LoVo (cell line): ENCODE measurements around the gene SLC7A11.

Source experiments
- DNase-seq: peaks from one replicate; pipeline ENCODE4 v3.0.0-alpha.2; 2016; ENCODE audit warnings: low spot score

SLC7A11 gene

DNA sequence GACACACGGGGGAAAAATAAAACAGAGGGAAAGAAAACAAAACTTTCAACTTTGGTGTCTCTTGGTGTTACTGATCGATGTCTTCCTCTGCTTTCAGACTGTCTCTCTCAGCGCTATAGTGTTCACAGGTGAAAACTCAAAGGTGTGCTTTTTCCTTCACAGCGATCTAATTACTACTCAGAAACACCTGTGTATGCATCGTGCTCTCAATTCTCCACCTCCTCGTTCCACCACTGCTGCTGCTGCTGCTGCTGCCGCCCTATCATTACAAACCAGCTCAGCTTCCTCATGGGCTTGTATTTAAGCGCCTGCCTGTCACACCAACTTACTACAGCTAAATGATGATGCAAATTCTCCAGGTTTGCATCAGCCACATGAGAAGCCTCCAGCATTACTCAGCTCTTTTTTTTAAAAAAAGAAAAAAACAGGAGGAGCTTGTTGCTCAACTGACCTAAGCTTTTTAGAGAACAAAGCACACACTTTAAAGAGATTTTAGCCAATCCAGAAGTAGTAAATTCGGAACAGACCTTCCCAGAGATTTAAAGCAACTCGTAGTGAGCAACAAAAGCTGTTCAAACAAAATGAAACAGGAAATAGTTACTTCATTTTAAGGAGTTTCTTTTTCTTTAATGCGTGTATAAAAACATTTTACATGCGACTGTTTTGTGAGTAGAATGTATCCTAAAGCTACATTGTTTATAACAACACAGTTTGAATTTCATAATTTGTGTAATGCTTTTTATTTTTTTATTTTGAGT lies at the start of gene SLC7A11:
Gene SLC7A11, minus strand, starts transcription at position 274 of the 758 bp plus-strand sequence. CDS start 280 bp downstream, outside the sequence.
- peak; percentile 93 for DNase-seq

DNA sequence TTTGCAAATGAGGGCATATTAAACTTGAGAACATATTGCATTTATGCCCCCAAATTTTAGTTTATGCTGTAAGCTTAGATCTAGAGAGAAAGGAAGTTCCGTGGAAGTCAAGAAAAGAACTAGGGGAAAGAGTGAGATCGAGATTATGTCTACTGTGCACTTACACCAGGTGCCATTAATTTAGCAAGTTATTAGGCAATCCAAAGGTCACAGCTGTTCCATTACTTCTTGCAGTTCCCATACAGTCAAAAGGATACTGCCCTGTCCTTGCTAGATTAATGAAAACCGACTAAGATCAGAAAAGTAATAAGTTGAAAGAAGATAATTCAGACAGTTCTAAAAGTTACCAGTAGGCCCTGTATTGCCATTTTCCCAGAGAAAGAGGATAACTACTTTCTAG lies 49.3 kb upstream of the SLC7A11 start:
- no peak for DNase-seq

DNA sequence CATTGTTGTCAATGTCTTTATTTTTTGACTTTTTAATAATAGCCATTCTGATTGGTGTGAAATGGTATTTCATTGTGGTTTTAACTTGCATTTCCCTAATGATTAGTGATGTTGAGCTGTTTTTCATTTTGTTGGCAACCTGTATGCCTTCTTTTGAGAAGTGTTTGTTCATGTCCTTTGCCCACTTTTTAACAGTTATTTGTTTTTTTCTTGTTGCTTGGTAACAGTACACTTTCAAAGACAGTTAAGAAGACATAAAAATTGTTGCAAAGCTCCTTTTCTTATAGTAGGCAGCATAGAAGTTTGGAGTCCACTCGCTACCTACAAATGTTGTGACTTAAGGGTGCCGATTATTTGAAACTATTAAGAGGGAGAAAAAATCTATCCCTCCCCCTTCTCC lies 48.7 kb upstream of the SLC7A11 start:
- DNase-seq: no peak

DNA sequence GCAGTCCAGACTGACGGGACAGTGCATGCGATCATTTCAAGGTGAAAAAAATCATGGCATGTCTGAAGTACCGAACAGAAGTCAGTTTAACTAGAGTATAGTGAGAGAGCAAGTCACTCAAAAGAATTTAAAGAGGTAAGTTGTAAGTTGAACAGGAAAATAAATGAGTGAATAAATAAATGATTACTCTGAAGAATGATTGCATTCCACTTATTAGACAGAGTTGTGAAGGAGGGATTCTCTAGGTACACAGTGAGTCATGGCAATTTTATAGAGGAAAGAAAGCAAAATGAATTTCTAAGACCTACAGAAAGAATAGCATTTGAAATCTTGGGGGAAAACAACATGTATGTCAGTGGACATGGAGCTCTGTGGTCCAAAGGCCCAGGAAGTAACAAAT lies 37.1 kb upstream of the SLC7A11 start:
- DNase-seq: no peak

DNA sequence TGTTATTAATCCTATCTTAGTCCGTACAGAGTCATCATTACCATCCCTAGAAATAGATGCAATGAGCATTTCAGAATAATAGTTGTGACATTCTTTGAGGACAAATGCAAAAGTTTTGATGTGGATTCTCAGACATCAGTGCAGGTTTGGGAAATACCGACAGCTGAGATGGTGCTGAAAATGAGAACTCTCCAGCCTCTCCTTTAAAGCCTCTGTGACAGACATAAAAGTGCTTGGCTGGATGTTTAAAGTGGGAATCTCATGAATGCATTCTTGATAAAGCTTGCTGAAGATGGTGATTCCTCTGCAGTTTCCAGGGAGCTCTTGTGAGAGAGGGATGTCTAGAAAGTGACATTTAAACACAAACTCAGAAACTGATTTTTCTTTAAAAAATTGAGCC lies 35.0 kb upstream of the SLC7A11 start:
- DNase-seq: no peak

DNA sequence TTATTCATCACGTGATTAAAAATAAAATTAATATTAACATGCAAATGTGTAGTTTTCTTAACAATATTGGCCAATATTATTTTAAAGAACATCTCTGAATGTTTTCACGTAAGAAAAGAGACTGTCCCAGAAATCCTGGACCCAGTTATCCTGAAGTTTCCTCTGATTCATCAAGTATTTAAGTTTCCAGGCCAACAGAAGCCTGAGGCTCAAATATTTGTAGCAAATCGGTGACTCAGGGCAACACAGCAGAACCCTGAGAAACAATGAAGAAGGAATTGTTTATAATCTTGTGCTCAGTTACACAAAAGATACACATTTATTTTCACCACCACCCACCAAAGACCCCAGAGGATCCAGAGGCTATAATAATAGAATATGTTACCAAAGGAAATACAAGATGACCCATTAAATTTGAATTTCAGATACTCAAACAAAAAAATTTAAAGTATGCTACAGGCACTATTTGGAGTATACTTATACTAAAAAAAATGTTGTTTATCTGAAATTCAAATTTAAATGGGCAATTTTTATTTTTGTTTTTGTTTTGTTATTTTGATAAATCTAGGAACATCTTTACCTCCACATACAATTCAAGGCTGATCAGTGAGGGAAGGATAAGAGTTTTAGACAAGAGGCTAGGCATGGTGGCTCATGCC lies 33.9 kb upstream of the SLC7A11 start:
- no peak for DNase-seq

DNA sequence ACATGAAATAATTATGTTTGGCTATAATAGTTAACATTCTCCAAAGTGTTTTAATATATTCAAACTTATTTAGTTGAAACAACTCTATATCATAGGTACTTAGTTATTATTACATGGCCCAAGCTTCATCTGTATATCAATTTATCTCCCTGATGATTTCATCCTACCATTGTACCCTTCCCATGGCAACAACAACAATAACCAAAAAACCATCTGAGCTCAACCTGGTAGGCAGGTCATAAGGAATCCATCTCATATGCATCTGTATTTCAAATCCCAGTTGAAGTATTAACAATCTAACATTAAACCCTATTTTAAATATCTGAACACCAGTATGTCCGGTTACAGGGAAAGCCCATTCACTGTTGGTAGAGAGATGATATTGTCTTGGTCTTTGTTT lies 33.1 kb upstream of the SLC7A11 start:
- no peak for DNase-seq

DNA sequence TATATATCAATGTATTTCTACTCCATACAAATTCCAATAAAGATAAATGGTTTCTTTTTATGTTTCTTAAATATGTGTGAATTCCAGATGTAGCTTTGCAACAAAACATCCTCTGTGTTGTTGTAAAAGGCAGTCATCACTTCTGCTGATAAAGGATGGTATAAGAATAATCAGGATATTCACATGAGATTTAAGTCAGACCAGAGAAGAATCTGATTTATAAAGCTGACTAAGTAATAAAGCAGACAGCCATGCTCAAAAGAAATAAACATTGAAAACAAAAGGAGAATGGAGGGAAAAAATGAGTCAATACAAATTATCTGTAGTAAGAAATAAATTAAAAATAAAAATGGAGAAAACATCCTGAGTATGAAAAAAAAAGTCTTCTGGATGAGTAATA lies 27.0 kb upstream of the SLC7A11 start:
- DNase-seq: no peak

DNA sequence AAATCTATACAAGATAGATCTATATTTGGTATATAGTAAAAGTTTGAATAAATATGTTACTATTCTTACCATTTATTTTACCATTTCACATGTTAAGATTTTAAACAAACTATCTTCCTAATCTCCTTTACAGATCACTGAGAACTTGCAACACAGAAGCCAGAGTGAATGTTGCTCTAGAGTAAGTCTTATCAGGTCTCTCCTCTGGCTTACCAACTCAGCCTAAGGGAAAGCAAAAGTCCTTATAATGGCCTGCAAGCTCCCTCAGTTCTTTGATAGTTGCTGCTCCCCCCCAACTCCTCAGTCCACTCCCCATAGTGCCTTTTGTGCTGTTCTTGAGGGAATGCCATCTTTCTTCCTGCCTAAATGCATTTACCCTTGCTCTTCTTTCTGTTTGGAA lies 25.7 kb upstream of the SLC7A11 start:
- no peak for DNase-seq

DNA sequence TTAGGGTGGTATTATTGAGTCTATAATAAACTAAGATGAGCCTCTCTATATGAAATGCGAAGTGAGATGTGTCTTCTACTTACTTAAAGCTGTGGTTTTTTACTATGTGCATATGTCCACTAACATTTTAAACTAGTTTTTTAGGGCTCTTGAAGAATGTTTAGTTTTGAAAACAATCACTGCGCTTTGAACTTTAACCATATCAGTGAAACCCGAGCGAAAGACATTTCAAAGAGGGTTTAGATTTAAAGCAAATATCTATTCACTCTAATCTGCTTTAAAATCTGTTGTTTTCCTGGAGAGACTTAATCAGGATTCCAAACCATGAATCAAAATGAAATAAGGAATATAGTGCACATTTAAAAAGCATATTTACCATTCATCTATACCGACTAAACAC lies 24.8 kb upstream of the SLC7A11 start:
- no peak for DNase-seq

DNA sequence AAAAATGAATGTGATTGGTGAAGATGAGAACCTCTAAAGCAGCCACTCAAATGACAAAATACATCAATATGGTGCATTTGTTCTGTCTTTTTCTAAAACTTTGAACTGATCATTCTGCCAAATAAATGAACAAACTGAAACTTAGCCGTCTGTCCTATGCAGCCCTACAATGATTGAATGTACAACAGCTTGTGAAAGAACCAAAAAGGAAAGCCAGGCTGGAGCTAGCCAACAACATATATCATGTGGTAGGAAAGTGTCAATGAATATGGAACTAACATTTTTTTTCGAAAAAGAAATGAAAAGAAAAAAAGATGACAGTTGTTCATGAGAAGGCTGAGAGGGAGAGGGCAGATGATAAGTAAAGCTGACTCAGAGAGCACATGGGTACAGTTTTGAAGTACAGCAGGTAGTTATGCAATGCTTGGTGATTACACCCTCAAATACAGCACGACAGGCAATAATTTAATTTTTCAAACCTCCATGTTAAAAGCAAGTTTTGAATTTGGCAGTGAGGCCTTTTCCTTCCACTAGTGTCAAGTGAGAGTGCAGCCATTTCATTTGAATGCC lies 21.2 kb upstream of the SLC7A11 start:
- no peak for DNase-seq

DNA sequence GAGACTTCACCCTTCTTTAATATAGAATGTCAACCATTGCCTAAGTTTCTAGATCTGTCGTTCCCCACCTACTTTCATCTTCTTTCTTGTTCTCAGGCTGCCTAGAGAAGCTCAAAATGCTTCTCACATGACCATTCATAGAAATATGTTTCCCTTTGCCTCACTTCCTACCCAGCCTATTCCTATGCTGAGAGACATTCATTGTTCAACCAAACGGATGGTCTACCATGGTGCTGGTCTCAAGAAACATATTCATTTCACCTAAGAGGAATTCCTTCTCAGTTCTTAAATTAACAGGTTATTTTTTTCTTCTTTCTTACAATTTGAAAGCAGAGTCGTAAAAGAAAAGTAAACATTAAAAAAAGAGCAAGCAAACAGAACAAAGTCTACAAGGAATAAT lies 20.3 kb upstream of the SLC7A11 start:
- DNase-seq: no peak

DNA sequence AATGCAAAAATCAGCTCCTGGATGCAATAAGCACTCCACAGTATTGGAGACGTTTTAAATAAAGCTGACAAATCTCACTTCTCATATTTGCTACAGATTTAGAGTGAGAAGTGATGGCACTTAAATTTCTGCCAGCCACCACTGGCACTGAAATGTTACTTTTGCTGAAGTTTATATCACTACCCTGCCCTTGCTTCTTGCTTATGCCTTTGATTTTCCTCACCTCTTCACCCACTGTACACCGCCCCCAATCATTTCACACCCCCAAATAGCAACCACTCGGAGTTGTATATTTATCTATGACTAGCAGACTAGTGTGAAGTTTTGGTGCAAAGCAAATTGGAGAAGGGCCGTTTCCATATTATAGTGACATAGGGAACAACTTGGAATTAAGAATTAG lies 19.9 kb upstream of the SLC7A11 start:
- no peak for DNase-seq

DNA sequence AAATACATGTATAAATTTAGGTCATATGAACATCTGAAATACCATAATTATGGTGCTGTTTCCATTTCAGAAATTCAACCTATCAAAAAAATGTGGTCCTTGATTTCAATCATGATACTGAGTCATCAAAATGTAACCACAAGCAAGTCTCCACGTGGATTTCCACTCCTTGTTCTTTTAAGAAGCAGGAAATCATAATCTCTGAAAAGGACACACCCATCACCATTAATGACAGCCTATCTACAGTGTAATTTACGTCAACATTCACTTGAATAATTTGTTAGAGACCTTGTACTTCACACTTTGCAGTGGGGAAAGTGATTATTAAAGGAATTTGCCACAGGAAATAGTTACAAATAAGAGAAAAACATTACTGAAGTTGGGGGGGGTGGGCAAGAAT lies 17.7 kb upstream of the SLC7A11 start:
- DNase-seq: peak; percentile 54

DNA sequence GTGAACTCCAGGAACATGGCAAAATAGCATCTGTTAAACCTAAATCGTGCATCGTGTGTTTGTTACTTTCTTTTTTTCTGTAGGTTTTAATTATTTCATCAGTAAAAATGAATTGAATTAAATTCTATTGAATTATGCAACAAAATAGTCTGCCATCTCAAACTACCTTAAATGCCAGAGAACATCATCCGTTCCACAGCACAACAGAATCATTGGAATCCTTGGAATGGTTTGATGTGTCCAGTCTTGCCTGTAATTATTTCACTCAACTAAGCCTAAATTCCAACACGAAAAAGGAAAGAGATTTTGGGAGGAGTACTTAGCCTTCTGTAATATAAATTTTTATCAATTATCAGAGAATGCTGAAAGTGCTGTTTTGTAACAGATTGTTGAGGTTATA lies 17.1 kb upstream of the SLC7A11 start:
- no peak for DNase-seq

DNA sequence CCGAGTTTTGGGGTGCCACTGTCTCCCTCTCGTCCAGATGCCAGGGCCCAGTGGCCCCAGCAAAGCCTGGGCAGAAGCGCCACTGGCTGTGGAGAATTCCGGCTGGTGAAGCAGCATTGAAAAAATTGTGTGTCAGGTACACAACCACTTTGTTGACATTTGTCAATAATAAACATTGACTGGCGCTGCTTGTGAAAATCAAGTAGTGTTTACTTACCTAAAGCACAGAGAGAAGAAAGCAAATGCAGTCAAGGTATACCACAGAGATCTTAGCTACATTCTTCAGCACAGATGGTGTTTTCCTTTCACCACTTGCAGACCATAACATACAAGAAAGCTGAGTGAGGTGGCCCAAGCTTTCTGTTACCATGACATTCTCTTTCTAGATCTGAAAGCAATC lies 14.5 kb upstream of the SLC7A11 start:
- no peak for DNase-seq

DNA sequence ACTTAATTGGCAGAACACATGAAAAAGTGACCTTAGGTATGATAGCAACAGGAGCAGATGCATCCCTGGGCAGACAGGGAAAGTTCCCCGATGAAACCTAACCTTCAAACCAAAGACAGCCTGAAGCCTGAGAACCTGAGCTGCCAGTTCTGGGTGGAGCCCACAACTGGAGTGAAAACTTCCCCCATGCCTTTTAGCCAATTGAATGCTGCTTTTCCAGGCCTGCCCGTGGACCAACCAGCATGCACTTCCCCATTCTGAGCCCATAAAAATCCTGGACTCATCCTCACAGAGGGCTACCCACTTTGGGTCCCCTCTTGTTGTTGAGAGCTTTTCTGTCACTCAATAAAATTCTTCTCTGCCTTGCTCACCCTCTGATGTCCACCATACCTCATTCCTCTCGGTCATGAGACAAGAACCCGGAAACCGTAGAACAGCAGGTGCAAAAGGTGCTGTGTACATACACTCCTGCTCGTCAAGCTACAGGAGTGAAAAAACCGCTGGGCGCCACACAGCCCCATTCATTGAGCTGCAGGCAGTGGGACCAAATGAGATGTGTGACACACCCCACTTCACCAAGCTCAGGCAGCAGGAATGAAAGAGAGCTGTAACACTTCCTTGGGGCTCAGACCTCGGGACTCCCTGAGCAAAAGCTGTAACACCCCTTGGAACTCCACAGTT lies 13.9 kb upstream of the SLC7A11 start:
- no peak for DNase-seq

DNA sequence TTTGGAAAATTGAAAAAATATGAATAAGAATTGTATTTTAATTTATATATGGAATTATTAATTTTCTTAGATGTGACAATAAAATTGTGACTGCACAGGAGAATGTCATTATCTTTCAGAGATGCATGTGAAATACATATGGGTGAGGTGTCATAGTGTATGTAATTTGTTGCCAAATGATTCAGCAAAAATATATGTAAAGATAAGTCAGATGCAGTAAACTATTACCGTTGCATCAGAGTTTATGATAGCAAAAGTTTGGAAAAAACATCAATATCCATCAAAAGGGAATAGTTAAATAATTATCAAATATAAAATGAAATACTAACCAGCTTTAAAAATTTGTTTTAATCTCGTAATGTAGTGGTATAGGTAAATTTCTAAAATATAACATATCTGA lies 10.4 kb upstream of the SLC7A11 start:
- DNase-seq: no peak

DNA sequence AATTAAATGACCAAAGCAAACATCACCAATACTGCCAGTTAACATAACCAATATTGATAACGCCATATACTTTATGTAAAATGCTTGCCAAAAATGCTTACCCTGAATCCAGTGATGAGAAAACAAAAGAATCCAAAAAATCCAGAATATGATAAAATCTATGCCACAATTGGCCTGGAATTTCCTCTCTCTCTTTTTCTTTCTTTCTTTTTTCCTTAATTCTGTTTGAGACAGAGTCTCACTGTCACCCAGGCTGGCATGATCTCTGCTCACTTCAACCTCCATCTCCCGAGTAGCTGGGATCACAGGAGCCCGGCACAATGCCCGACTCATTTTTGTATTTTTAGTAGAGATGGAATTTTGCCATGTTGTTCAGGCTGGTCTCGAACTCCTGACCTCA lies 9.8 kb upstream of the SLC7A11 start:
- DNase-seq: no peak

DNA sequence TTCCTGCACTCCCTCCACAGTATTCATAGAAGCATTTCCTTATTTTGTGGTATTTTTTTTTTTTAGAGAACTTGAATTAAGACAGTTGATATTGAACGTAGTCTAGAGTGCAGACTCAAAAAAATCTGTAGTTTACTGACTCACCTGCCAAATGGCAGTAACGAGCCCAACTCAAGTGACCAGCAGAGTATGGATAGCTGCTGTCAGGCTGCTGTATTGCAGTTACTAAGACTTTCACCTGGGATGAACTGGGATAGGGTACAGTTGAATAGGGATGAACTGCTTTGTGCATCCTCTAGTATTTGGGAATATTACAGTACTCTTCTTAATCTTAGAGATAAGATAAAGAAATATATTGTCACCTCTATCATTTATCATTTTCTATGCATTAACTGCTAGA lies 7.0 kb upstream of the SLC7A11 start:
- no peak for DNase-seq

DNA sequence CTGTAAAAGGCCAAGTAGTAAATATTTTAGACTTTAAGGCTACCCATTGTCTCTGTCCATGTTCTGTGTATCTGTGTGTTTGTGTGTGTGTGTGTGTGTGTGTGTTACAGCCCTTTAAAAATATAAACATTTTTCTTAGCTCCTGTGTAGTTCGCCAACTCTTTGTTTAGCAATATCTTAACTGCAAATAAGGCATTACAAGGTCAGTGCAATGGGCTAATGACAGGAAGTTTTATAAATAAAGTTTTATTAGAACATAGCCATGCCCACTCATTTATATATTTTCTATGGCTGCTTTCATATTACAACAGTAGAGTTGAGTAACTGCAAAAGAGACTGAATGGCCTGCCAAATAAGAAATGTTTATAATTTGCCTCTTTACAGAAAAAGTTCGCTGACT lies 5.9 kb upstream of the SLC7A11 start:
- no peak for DNase-seq

DNA sequence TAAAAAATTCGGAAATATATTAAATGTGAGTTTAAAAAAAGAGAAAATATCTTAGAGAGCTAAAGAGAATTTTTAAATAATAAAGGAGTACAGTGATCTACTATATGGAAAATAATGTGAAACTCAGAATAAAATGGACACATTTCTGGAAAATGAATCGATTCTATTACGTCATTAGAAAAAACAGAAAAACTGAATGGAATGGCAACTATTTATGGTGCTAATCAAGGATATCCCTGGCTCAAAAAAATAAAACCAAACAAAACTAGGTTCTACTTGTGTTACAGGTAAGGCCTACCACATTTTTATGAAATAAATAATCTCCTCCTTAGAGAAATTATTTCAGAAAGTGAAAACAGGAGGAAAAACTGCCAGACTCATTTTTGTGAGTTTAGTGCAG lies 5.5 kb upstream of the SLC7A11 start:
- no peak for DNase-seq

DNA sequence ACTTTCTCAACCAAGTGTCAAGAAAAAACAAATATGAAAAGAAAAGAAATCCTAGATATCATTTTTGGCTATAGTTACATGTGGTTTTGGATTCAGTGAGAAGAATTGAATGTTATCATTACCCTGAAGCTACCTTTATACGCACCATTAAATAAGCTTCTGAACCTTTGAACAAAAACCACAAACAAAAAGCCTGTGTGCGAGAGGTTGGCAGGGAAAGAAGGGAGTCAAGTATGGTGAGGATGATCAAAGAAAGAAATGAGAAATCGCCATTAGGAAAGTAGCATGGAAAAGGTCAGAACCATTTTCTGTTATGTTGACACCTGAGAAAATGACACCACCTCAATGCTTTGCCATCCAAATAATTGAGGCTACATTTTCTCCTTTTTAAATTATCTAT lies 1.2 kb upstream of the SLC7A11 start:
- DNase-seq: peak; percentile 14
